GM10847 (cell line): ENCODE results near the gene HNF1A.

ENCODE experiments used
- POLR2A ChIP-seq: IDR thresholded peaks from 2 replicates; pipeline ENCODE4 v1.6.1; 2011; ENCODE audit not compliant: insufficient read length; ENCODE audit errors: extremely low read depth

Gene HNF1A, protein sequence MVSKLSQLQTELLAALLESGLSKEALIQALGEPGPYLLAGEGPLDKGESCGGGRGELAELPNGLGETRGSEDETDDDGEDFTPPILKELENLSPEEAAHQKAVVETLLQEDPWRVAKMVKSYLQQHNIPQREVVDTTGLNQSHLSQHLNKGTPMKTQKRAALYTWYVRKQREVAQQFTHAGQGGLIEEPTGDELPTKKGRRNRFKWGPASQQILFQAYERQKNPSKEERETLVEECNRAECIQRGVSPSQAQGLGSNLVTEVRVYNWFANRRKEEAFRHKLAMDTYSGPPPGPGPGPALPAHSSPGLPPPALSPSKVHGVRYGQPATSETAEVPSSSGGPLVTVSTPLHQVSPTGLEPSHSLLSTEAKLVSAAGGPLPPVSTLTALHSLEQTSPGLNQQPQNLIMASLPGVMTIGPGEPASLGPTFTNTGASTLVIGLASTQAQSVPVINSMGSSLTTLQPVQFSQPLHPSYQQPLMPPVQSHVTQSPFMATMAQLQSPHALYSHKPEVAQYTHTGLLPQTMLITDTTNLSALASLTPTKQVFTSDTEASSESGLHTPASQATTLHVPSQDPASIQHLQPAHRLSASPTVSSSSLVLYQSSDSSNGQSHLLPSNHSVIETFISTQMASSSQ

GRCh38 chr12:120978296-120979219 lies at the start of gene HNF1A:
HNF1A (plus strand) TSS chr12:120978543; CDS start chr12:120978769, 226 bp downstream.
- no peak for TF ChIP-seq POLR2A

- TF ChIP-seq POLR2A = no peak
Measured at GRCh38 chr12:120928864-120929652, 49.3 kb upstream of the HNF1A start.

DNA sequence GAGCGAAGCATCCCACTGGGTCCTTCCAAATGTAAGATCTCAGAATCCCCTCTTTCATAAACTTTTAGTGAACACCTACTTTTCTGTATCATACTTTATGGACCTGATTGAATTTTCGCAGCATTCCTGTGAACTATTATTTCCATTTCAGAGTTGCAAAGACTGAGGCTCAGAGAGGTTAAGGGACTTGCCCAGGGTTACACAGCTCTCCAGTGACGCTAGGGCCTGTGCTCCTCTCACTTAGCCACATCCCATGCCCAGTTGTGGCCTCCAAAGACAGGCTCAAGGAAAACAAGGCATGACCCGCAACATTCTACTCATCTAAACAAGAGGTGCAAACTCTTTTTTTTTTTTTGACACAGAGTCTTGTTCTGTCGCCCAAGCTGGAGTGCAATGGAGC lies 48.3 kb upstream of the HNF1A start:
- no peak for TF ChIP-seq POLR2A

- TF ChIP-seq POLR2A = no peak
Measured at GRCh38 chr12:120932058-120932457, 46.3 kb upstream of the HNF1A start.

DNA sequence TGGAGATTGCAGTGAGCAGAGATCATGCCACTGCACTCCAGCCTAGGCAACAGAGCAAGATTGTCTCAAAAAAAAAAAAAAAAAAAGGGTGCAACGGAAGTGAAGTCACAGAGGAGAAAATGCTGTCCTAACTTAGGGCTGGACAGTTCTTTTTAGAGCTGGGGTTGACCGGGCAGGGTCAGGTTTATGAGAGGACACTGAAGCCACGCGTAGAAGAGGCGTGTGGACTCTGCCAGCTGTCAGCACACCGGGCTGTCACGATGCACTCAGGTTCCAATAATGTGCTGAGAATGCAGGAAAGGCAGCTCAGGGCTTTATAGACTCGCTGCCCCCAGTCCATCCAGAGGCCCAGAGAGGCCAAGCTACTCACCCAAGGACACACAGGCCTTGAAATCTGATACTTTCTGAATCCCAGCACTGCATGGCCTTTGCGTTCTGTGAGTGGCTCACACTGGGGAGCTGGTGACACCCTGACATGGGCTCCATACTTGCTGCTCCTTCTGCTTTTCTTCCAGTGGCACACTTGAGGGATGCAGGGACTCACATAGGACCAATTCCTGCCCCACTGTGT lies 45.3 kb upstream of the HNF1A start:
- TF ChIP-seq POLR2A = no peak

GRCh38 chr12:120933786-120934185 lies 44.6 kb upstream of the HNF1A start:
- TF ChIP-seq POLR2A = no peak

- TF ChIP-seq POLR2A = no peak
Measured at GRCh38 chr12:120936197-120936596, 42.1 kb upstream of the HNF1A start.

DNA sequence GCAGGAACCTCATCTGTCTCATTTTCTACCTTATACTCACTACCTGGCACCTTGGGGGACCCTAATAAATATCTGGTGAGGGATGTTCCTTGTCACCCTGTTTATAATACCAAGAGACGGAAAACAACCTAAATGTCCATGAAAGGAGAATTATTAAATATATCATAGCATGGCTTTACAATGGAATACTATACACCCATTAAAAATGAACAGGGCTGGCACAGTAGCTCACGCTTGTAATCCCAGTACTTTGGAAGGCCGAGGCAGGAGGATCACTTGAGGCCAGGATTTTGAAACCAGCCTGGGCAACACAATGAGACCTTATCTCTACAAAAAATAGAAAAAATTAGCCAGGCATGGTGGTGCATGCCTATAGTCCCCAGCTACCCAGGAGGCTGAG lies 39.8 kb upstream of the HNF1A start:
- TF ChIP-seq POLR2A = no peak

- TF ChIP-seq POLR2A = no peak
Measured at GRCh38 chr12:120939523-120939922, 38.8 kb upstream of the HNF1A start.

DNA sequence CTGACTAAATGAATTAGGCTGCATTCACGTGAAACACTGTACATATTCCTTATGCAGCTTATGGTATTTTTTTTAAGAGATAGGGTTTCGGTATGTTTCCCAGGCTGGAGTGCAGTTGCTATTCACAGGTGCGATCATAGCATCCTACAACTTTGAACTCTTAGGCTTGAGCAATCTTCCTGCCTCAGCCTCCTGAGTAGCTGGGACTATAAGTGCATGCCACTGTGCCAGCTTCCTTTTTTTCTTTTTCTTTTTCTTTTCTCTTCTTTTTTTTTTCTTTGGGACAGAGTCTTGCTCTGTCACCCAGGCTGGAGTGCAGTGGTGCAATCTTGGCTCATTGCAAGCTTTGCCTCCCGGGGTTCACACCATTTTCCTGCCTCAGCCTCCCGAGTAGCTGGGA lies 38.3 kb upstream of the HNF1A start:
- no peak for TF ChIP-seq POLR2A

DNA sequence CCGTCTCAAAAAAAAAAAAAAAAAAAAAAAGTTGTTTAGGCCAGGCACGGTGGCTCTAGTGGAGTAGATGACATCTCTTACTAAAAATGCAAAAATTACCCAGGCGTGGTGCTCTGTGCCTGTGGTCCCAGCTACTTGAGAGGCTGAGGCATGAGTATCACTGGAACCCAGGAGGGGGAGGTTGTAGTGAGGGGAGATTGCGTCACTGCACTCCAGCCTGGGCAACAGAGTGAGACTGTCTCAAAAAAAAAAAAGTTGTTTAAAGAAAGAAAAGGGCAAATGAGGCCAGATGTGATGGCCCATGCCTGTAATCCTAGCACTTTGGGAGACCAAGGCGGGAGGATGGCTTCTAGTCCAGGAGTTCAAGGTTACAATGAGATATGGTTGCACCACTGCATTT lies 37.5 kb upstream of the HNF1A start:
- TF ChIP-seq POLR2A = no peak

- no peak for TF ChIP-seq POLR2A
Measured at GRCh38 chr12:120941412-120941811, 36.9 kb upstream of the HNF1A start.

- no peak for TF ChIP-seq POLR2A
Measured at GRCh38 chr12:120941846-120942405, 36.4 kb upstream of the HNF1A start.

DNA sequence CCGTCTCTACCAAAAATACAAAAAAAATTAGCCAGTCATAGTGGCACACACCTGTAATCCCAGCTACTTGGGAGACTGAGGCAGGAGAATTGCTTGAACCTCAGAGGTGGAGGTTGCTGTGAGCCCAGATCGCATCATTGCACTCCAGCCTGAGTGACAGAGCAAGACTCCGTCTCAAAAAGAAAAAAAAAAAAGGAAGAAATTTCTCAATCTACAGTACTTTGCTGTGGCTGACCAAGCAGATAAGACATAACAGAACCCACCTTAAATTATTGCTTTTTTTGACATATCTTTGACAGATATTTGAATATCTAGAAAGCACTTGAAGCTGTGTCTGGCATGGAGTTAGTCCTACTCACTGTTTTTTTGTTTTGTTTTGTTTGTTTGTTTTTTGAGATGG lies 34.9 kb upstream of the HNF1A start:
- no peak for TF ChIP-seq POLR2A
